ENCODE data around the gene RUNX2.

GRCh38 chr6:45320349-45320748 is 7.8 kb upstream of the RUNX2 start:
- TF ChIP-seq, protein P1, sequence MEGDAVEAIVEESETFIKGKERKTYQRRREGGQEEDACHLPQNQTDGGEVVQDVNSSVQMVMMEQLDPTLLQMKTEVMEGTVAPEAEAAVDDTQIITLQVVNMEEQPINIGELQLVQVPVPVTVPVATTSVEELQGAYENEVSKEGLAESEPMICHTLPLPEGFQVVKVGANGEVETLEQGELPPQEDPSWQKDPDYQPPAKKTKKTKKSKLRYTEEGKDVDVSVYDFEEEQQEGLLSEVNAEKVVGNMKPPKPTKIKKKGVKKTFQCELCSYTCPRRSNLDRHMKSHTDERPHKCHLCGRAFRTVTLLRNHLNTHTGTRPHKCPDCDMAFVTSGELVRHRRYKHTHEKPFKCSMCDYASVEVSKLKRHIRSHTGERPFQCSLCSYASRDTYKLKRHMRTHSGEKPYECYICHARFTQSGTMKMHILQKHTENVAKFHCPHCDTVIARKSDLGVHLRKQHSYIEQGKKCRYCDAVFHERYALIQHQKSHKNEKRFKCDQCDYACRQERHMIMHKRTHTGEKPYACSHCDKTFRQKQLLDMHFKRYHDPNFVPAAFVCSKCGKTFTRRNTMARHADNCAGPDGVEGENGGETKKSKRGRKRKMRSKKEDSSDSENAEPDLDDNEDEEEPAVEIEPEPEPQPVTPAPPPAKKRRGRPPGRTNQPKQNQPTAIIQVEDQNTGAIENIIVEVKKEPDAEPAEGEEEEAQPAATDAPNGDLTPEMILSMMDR (IDR thresholded peaks at IDR 0.05) = no peak
- no peak for TF ChIP-seq POLR2AphosphoS5 (IDR thresholded peaks at IDR 0.05)
- no peak for TF ChIP-seq POLR2A (IDR thresholded peaks at IDR 0.05)
- no peak for TF ChIP-seq EP300 (IDR thresholded peaks at IDR 0.05; ENCODE audit: low read depth)
